GM19455 (cell line): ENCODE results near the gene TLE1.

Source experiments
- ATAC-seq: cut with Tn5 transposase; IDR thresholded peaks from one replicate; pipeline ENCODE4 v1.9.1; 2021; ENCODE audit not compliant: unreplicated experiment

The TLE1 gene

GRCh38 chr9:81550207-81550583 lies 139.2 kb downstream of the TLE1 start:
- no peak for ATAC-seq

- ATAC-seq: no peak
Observed at GRCh38 chr9:81549500-81550206, 139.7 kb downstream of the TLE1 start.

DNA sequence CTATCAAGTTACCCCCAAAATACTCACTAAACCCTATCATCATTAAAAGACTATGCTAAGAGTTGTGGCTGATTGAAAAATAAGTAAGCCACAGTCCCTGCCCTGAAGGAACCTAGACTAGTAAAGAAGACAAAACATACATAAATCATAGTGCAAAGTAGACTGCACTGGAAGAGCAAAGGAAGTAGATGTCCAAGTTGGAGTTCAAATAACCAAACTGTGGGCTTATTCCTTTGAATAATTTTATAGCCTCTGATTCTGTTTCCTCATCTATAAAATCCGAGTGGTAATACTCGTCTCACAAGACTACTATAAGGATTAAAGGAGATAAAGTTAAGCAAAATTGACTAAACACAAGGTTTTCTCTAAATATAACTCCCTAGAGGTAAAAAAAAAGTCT lies 140.4 kb downstream of the TLE1 start:
- no peak for ATAC-seq

DNA sequence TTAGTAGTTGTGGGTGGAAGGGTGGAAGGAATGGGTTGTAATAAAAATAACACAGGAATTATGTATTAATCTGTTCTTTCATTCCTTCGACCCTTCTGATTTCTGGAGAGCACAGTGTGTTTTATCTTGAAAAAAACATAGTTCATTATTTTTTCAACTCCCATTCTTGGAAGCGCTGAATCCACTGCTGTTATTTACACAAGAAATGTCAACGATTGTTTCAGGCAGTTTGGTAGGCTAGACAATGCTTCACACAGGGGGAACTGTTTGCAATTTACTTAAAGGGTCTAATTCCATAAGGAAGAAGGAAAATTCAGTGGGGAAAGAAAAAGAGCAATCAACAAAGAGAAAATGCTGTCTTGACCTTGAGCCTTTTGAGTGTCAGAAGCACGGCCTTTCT lies 142.9 kb downstream of the TLE1 start:
- no peak for ATAC-seq

DNA sequence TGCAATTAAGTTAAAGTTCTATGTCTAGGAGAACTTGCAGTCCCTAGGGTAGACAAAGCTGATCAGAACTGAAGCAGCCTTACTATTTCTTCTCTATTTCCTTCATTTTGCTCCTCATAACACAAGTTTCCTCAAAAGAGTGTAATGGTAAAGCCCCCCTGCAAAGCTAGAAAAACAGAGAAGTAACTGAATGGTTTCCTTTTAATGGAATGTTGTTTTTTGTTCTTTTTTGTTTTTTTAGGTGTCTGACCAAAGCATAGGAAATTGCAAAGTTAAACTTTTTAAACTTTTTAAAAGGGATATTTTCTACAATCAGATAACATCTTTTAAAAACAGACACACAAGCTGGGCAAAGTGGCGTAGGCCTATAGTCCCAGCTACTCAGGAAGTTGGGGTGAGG lies 145.7 kb downstream of the TLE1 start:
- no peak for ATAC-seq

DNA sequence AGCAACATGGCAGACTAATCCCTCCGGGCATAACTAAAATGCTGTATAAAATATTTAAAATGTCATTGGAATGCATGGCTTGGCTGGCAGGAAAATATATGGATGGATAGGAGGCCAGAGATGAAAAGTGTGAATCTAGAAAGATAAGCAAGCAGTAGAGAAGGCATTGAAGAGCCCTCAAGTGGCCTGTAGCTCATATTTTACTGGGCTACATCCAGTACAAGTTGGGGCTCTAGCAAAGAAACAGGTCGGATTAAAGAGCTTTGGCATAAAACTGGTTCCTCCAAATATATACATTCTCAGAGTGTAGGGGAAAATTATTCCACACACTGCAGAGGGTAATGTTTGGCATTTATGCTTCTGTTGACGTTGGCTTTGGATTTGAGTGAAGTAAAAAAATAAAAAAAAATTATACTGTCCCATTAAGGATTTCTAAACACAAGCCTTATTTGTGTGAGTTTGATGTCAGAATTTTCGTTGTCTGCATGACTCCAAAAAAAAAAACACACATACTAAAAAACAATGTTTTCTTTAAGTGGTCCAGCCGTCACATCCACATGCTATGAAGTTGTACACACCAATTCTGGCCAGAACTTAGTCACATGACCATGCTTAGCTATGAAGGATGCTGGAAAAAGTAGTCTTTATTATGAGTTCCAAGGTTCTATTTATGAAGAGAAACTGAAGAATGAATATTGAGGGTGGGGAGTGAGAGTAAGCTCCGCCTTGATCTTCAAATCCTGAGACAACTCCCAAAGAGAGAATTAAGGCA lies 147.0 kb downstream of the TLE1 start:
- no peak for ATAC-seq

DNA sequence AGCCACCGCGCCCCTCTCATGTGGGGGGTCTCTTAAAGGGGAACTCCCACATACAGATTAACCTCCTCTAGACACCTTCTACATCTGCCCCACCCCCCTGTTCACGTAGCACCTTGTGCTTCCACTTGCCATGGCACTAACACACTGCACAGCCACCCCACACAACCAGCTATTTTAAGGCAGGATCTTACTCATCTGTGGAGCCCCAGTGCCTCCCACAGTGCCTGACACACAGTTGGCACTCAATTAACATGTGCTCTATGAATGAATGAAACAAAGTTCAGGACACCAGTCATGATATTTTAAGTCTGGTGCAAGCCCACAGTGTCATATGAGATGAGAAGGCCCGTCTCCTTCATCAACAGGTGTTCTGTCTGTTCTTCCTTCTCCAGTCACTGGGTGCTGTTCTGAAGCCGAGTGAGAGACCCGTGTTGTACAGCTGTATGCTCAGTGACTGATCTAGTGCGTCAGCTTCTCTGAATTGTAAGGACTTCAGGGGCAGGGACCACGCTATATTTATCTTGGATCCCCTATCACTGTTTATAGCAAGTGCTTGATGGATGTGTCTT lies 149.1 kb downstream of the TLE1 start:
- no peak for ATAC-seq

DNA sequence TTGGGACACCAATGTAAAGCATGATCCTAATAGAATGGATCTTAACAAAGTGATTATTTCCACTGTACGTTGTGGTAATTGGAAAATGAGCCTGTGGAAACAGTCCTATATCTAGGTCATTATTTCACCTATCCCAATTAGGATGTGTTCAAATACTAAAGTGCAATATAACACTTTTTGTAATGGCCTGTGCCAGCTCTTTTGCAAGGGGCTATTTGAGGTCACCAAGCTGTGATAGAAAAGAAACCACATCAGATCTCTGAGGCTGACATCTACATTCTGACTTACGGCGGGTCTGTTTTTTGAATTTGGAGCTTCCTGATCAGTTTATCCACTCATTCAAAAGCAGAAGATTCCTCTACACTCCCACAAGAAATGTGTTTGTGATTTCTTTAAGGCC lies 150.0 kb downstream of the TLE1 start:
- ATAC-seq: no peak

- ATAC-seq: no peak
Observed at GRCh38 chr9:81538890-81539289, 150.5 kb downstream of the TLE1 start.

DNA sequence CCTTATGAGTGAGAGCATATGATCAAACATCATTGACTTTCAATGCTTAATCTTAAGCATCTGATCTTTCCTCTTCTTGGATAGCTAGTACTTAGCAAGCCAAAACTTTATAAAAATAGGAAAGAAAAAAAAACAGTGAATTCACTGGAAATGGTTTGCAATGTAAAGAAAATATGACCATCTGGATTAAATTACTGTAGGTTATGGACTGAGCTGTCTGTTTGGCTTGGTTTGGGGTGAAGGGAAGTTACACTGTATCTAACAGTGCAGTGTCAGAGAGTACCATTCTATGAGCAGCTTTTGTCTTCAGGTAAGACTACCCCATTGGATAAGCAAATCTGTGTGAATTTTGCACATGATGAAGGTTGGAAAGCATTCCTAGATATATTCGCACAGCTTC lies 151.4 kb downstream of the TLE1 start:
- ATAC-seq: no peak

GRCh38 chr9:81536242-81537025 lies 152.9 kb downstream of the TLE1 start:
- ATAC-seq: no peak

DNA sequence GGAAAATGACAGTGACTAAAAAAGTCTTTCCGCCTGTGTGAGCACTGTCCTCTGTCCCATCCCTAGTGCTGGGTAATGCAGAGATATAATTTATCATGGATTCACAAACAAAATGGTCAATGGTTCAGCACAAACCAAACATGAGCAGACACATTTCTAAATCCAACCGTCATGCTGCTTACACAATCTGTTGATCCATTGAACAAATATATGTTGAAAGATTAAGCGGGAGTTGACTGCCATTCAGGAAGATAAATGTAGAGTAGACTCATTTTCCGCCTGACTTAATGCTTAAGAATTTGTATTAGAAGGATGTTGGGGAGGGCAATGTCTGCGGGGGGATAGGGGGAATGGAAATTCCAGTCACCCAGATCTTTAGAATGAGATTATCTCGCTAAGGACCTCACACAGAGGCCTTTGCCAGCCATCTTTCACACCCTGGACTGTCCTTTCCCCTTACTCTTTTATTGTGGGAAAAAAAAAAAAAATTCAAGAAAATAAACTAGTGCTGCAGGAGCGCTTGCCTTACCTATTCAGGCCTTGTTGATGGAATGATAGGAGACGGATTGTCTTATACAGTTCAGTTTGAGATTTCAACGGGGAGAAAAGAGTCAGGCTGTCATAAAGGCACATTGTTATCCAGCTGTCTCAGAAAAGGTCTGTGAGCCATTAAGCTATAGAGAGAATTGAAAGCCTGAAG lies 153.7 kb downstream of the TLE1 start:
- ATAC-seq: no peak

DNA sequence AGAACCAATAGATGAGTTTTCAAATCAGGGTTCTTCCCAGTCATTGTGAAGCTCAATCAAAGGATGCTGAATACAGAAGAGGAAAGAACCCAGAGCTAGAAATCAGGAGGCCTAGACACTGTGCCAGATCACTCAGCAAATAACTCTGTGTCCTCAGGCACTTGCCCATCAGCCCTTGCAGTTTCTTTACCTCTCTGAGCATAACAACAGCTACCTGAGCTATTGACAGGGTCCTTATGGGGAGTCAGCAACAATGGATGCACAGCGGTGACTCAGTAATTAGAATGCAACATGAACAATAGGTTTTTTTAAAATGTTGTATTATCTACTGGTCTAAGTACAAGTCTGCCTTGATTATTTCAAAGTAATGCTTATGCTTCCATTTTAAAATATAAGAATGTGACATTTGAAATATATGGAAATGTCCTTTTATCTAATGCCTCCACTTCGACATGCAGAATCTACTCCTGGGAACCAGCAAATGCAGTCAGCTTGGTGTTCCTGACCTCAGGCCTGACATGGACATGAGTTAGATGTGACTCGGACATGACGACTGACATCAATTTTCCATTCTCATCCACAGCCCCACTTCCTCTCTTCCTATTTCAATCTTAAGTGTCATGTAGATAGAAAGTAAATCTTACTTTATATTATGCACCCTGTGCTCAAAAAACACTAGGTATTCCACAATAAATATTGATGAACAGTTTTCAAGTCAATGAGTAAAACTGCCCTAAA lies 155.0 kb downstream of the TLE1 start:
- no peak for ATAC-seq
